ENCODE results near the gene TOX3. TPM values are rescaled to one million over a fixed set of nuclear protein-coding genes. Genes with fewer than 3 reads are reported as not detected.

Gene TOX3
- total and polyA plus RNA-seq, 2 of the 8 experiments (the other 6 are each of a cell fraction or from before 2014, with no cell fraction given) = 16.7 to 31.2 TPM

DNA sequence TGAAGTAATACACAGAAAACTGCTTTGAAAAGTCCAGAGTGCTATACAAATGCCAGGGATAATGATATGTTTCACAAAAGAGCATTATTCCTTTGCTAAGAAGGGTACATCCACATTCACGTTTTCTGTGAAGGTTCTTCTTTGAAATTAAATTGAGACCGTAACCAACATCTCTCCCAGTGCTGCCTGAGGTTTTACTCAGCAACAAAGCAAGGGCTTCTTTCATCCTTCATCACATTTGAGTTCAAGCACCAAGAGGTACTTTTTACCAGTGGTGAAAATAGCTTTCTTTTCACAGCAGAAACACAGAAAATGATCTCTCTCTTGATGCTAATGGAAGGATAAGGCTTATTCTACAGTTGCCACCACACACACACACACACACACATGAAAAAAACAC lies 113.3 kb downstream of the TOX3 start:
- no peak overlapping the region for H2BK12ac ChIP-seq (ENCODE audit: low read depth, low read length)
- no peak overlapping the region for H4K8ac ChIP-seq (ENCODE audit: extremely low read depth, insufficient read depth, low read length)
- H3K23me2 ChIP-seq (ENCODE audit: low read depth, low read length) = no peaks in the 10 kb centered on the region
- H3K18ac ChIP-seq (ENCODE audit: extremely low read depth, low read length) = no peak overlapping the region
- no peak overlapping the region for H3K56ac ChIP-seq (replicated peaks; ENCODE audit: insufficient read length, low read depth, low read length)
- no peak for FAIRE-seq
- H3K4ac ChIP-seq (replicated peaks; ENCODE audit: insufficient read length, low read depth, low read length) = no peak overlapping the region
- WGBS, 2 experiments (ENCODE audit: extremely low coverage in 1 of 2, insufficient coverage in 1 of 2, insufficient read length in 1 of 2, insufficient replicate concordance in 2 of 2, low coverage in 1 of 2, low lambda C conversion rate in 2 of 2, missing lambda C conversion rate in 1 of 2) = 73% methylated on average over 2 of the region's 2 CpGs; no CpG with 5 or more reads in 1 of the 2 experiments
- CTCF ChIA-PET (ENCODE audit: partially characterized antibody) = interaction anchor here (1.1 kb wide), 1 partner anchor 9 kb away, joined by 3 read pairs; no protein-coding TSS in a partner anchor
- H3K4me2 ChIP-seq (ENCODE audit: insufficient read depth in 1 of 2, low read depth in 2 of 2, low read length in 2 of 2) = no peak overlapping the region
- no peaks in the 10 kb centered on the region for H4K20me1 ChIP-seq (replicated peaks in 1 of 2; ENCODE audit: control insufficient read depth in 1 of 2, insufficient read depth in 2 of 2, low read length in 2 of 2)
- H3K4me1 ChIP-seq (replicated peaks in 1 of 4; ENCODE audit: control insufficient read depth in 3 of 4, insufficient read depth in 4 of 4, low read length in 3 of 4) = peaks cover 0 to 8% (median 0%) of the 10 kb centered on the region in 4 experiments; a peak in 2 of 7 replicates
- no peak overlapping the region for H3K4me3 ChIP-seq (ENCODE audit: extremely low read depth in 1 of 4, insufficient read depth in 2 of 4, low read depth in 3 of 4, low read length in 4 of 4)
- H3K9me3 ChIP-seq (ENCODE audit: insufficient read depth in 2 of 2, low read depth in 1 of 2, low read length in 1 of 2) = no peaks in the 10 kb centered on the region
- no peaks in the 10 kb centered on the region for H3K27me3 ChIP-seq (replicated peaks in 1 of 4; ENCODE audit: control insufficient read depth in 3 of 4, extremely low read depth in 1 of 4, insufficient read depth in 3 of 4, low read length in 3 of 4)
- H2AFZ ChIP-seq (ENCODE audit: low read length) = no peak overlapping the region
- no peak overlapping the region for H2BK120ac ChIP-seq (replicated peaks; ENCODE audit: low read depth, low read length)
- no peak overlapping the region for H3K27ac ChIP-seq (ENCODE audit: low read depth, low read length)
- H2BK5ac ChIP-seq (ENCODE audit: low read depth, low read length) = no peak overlapping the region
- H3K9ac ChIP-seq (replicated peaks in 1 of 4; ENCODE audit: extremely low read depth in 1 of 4, low read depth in 3 of 4, low read length in 3 of 4) = no peak overlapping the region
- POLR2A ChIA-PET (ENCODE audit: partially characterized antibody) = no interaction called here
- no peak overlapping the region for H4K5ac ChIP-seq (ENCODE audit: insufficient read length, low read depth, low read length)
- no peaks in the 10 kb centered on the region for H3K79me2 ChIP-seq (ENCODE audit: control insufficient read depth in 1 of 2, insufficient read depth in 2 of 2, low read length in 2 of 2)
- no peak overlapping the region for H3K14ac ChIP-seq (ENCODE audit: insufficient read length)
- no peaks in the 10 kb centered on the region for H3K79me1 ChIP-seq (ENCODE audit: low read depth, low read length)
- peaks cover 0 to 17% (median 2%) of the 10 kb centered on the region in 4 experiments; a peak in 3 of 8 replicates for H3K36me3 ChIP-seq (ENCODE audit: control insufficient read depth in 2 of 4, insufficient read depth in 4 of 4, low read length in 3 of 4)
- no peak overlapping the region for H3K23ac ChIP-seq (ENCODE audit: insufficient read length)
- DNase-seq (ENCODE audit: low read depth in 1 of 2, low spot score in 2 of 2) = no peak
- H4K91ac ChIP-seq (replicated peaks; ENCODE audit: insufficient read length, low read length) = no peak overlapping the region
- no peak overlapping the region for H2AK5ac ChIP-seq (ENCODE audit: low read depth, low read length)
- no peak overlapping the region for H2BK20ac ChIP-seq (ENCODE audit: low read length)
- H2BK15ac ChIP-seq (ENCODE audit: low read length) = no peak overlapping the region
- no peak for TF ChIP-seq SIN3A (conservative IDR thresholded peaks at IDR 0.05 in 1 of 2, IDR thresholded peaks at IDR 0.05 in 1 of 2; ENCODE audit: low read depth in 1 of 2, low read length in 2 of 2)

Measured in H1 (cell line).